Panc1 (cell line): ENCODE results near the gene TSTD2.

Source experiments
- POLR2AphosphoS5 ChIP-seq: IDR thresholded peaks from 2 replicates; pipeline ENCODE4 v1.6.1; 2012; ENCODE audit warnings: mild to moderate bottlenecking, low read depth, low read length, moderate library complexity
- SIN3A ChIP-seq: IDR thresholded peaks from 2 replicates; pipeline ENCODE4 v1.6.1; 2012; ENCODE audit warnings: low read depth, mild to moderate bottlenecking, low read length, moderate library complexity, borderline replicate concordance; ENCODE audit not compliant: insufficient read depth
- TF ChIP-seq, protein P1 (sequence below): fragments of 450-650 bp; IDR thresholded peaks from 2 replicates; pipeline ENCODE4 v1.5.1; 2017; ENCODE audit warnings: mild to moderate bottlenecking

GRCh38 chr9:97636903-97637302 lies 3.7 kb upstream of the TSTD2 start:
- TF ChIP-seq, protein P1, sequence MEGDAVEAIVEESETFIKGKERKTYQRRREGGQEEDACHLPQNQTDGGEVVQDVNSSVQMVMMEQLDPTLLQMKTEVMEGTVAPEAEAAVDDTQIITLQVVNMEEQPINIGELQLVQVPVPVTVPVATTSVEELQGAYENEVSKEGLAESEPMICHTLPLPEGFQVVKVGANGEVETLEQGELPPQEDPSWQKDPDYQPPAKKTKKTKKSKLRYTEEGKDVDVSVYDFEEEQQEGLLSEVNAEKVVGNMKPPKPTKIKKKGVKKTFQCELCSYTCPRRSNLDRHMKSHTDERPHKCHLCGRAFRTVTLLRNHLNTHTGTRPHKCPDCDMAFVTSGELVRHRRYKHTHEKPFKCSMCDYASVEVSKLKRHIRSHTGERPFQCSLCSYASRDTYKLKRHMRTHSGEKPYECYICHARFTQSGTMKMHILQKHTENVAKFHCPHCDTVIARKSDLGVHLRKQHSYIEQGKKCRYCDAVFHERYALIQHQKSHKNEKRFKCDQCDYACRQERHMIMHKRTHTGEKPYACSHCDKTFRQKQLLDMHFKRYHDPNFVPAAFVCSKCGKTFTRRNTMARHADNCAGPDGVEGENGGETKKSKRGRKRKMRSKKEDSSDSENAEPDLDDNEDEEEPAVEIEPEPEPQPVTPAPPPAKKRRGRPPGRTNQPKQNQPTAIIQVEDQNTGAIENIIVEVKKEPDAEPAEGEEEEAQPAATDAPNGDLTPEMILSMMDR, result no peak
- TF ChIP-seq SIN3A, result no peak
- no peak for TF ChIP-seq POLR2AphosphoS5
